NCI-H1417 (cell line): ENCODE measurements around the gene PACRG.

Experiments used
- DNase-seq, 3 experiments: peaks; one replicate each; lab custom pipeline; 2025; lab: John Stamatoyannopoulos, UW

The PACRG gene

DNA sequence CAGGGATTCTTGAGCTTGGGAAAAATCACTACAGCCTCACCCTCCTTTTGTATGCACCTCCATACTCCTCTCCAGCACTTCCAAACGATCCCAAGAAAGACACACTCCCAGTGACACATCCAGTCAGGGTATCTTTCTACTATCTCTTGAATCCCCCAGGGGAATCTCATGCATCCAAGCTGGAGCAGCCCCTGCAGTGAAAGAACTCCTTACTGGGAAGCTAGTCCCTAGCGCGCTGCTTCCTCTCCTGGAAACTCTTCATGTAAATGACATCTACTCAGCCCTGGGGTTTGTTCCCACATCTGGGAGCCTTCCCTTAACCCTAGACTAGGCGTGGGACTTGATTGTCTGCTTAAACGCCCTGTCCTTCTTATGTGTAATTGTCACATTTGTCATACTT, 357.7 kb downstream of the PACRG start:
- DNase-seq: no peak

DNA sequence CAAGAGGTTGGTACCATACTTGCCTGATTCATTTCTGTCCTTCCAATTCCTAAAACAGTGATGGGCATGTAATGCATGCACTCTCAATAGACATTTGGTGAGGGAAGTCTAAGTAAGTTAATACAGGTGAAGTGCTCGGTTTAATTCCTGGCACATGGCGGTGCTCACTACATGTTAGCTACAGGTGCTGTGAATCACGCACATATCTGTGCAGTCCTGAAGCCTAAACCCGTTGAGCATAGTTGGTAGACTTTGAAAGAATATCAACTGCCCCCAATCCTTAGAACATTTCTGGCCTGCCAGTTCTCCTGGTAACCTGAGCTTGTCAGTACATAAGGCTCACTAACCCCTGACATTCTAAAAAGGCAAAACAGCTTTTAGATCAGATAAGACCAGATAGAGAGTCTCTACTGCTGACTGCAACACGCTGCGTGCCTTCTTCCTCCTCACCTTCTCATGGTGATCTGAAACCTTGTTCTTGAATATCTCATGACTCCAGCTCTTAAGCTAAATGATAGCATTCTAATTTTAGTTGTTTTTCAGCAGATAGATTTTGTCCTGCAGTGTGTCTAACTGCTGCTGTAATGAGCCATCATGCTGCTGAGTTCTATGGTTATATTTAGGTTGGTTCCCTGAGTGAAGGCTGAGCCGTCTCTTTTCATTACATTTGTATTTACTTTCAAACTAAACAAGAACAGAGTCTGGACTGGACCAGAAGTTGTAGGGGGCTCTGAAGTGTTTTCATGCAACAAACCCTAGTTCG, 358.3 kb downstream of the PACRG start:
- no peak for DNase-seq

DNA sequence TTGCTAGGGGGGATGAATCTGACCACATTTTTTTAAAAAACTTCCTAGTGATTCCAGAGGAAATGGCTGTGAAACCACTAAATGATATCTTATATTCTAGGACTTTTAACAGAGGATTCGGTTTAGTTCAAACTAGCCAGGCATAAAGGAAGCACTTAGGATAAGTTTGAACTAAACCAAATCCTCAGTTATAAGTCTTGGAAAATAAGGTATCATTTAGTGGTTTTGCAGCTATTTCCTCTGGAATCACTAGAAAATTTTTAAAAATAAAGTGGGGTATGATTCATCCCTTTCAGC, 358.8 kb downstream of the PACRG start:
- no peak for DNase-seq

- DNase-seq: no peak
Measured at GRCh38 chr6:163087981-163088380, 360.2 kb downstream of the PACRG start.

GRCh38 chr6:163092876-163093275, 365.1 kb downstream of the PACRG start:
- no peak for DNase-seq

GRCh38 chr6:163094881-163095280, 367.1 kb downstream of the PACRG start:
- DNase-seq: no peak

DNA sequence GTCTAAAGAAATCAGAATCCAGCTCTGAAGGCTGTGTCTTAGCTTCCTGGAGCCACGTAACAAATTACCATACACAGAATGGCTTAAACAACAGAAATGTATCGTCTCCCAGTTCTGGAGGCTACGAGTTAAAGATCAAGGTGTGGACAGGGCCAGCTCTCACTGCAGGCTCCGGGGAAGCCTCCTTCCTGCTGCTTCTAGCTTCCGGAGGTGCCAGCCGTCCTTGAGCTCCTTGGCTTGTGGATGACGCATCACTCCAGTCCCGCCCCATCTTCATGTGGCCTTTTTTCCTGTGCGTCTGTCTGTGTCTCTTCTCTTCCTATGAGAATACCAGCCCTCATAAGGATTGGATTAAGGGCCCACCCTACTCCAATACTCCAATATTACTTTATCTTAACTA, 367.6 kb downstream of the PACRG start:
- DNase-seq: no peak

DNA sequence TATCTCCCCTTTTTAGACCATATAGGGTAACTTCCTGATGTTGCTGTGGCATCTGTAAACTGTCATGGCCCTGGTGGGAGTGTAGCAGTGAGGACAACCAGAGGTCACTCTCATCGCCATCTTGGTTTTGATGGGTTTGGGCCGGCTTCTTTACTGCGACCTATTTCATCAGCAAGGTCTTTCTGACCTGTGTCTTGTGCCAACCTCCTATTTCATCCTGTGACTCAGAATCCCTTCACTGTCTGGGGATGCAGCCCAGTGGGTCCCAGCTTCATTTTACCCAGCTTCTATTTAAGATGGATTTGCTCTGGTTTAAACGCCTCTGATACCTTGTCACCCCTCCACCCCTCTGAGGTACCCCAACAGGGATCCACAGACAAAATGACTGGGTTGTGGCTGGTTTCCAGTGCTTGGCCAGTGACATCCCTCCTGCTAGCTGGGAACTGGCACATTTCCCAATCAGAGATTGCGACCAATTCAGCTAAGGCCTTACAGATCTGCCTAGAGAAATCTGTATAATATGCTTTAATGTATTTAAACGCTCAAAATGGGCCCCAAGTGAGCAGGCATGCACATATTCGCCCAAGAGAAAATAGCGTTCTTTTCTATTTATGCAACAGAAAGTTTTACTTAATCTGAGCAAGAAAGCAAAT, 371.2 kb downstream of the PACRG start:
- DNase-seq: no peak

DNA sequence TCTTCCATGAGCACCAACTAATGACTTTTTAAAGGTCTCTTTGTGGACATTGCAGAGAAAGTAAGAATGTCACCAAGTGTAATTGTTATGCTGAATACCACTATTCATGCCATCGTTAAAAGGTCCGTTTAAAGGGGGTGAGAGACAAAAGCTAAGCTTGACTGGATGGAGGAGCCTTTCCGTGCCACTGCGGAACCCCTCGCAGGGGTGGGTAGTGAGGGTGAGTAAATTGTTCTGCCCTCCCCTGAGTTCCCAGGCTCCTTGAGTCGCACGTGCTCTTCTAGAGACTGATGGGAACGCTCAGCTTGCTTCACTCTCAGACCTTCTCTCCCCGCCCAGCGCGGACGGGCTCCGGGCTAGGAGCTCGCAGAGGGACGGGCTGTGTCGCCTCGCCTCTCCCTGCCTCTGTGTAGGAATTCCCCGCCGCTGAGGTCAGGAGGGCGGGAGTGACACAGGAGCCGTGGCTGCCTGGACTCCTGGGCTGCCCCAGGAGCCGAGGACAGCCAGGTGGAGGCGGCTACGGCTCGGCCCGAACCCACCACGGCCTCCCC, 371.9 kb downstream of the PACRG start:
- no peak for DNase-seq

DNA sequence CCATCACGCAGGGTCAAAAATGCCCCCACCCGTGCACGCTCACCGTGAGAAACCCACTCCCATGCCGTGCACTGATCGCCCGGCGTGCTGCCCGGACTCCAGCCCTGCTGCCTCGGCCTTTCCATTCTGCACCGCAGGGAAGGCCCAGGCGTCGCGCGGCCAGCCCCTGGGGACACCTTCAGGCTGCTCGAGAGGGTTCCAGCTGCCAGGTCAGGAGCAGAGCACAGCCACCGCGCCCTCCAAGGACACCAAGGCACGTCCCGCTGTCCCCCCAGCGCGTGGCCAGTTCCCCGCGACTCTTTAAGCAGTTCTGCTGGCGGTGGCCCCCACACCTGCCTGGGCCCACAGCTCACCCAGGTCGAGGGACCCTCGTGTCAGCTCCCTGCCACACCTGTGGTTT, 372.5 kb downstream of the PACRG start:
- no peak for DNase-seq

DNA sequence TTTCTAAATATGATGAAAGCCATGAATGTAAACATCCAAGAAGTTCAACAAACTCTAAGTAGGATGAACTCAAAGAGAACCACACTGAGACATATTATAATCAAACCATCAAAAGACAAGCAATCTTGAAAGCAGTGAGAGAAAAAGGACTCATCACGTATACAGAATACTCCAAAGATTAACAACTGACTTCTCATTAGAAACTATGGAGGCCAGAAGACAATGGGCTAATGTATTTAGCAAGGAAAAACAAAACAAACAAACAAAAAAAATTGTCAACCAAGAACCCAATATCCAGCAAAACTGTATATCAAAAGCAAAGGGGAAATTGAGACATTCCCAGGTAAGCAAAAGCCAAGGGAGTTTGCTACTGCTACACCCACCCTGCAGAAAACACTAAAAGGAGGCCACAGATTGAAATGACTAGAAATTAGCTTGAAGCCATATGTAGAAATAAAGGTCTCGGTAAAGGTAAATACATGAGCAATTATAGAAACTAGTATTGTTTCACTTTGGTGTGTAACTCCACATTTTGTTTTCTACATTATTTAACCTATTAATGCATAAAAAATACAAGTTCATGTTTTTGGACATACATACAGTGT, 385.7 kb downstream of the PACRG start:
- no peak for DNase-seq

DNA sequence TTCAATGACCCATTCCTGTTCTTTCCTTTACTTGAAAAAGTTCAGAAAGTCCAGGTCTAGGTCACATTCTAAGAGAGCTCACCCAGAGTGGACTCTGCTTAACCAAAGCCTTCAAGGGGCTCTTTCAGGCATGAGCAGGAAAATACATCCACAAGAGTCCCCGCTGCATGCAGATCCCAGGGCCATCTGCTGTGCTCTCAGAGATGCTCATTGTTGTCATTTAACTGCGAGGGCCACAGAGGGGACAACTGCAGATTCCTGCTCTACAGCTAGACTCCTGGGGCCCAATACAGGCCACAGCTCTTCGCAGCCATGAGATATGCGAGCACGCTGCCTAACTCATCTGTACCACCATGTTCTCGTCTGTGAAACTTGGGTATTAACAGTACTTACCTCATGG, 391.2 kb downstream of the PACRG start:
- no peak for DNase-seq

DNA sequence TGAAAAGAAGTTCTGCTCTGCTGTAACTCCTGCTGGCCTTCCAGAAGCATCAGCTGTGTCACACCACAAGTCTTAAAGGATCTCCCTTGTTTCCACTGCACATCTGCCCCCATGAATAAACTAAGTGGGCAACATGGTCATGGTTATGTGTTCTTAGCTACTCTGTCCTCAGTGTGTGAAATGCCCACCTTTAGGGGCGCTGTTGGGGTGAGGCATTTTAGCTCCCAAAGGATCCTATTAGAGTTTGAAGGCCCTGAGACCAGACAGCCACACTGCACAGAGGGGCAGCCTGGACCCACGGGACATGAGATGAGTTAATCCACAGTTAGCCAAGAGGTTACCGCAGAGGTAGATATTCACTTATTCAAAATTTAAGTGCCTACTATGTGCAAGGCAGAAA, 392.4 kb downstream of the PACRG start:
- DNase-seq: no peak

GRCh38 chr6:163121270-163121669, 393.5 kb downstream of the PACRG start:
- DNase-seq: no peak

DNA sequence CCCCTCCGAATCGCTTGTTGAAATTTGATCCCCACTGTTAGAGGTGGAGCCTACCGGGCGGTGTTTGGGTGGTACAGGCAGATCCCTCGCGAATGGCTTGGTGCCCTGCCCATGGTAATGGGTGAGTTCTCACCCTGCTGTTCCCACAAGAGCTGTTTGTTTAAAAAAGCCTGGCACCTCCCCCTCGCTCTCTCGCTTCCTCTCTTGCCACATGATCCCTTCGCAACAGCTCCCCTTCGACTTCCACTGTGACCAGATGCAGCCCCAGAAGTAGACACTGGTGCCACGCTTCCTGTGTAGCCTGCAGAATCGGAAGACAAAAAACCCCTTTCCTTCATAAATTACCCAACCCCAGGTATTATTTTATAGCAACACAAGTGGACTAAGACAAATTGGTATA, 394.6 kb downstream of the PACRG start:
- no peak for DNase-seq

DNA sequence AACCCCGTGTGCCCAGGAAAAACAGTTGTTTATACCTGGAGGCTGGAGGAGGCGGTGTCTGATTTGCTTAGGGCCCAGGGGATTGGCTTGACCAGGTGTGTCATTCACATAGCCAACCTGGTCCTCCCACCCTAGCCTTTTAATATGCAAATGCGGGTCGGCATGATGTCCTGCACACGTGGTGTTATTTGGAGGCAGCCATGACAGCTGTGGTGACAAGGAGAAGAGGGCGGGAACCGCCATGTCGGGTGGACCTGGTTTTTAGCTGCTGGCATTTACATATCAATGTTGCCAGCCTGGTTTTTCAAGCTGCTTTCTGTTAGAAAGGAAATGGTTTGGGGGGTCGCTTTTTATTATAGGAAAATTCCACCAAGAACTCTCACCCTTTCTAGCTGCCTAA, 395.3 kb downstream of the PACRG start:
- DNase-seq: no peak

DNA sequence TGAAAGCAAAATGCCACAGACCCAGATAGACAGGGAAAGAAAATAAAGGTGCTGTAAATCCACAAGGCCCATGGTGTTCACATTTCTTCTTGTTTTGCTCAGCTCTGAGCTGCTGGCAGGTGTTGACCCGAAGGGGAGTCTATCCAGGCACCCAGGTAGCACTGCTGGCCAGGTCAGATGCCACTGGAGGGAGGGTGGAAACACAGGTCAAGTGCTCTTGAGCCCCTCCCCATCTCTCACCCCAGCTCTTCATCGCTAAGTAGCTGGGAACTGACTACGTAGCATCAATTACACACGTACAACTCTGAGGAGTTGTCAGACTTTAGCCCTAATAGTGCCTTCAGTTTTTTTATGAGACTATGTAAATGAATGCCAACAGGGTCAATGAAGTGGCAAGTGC, 399.0 kb downstream of the PACRG start:
- DNase-seq: peak in 1 of 3 experiments; percentile 14

GRCh38 chr6:163127587-163127986, 399.8 kb downstream of the PACRG start:
- DNase-seq: no peak

GRCh38 chr6:163128324-163128723, 400.6 kb downstream of the PACRG start:
- DNase-seq: no peak

DNA sequence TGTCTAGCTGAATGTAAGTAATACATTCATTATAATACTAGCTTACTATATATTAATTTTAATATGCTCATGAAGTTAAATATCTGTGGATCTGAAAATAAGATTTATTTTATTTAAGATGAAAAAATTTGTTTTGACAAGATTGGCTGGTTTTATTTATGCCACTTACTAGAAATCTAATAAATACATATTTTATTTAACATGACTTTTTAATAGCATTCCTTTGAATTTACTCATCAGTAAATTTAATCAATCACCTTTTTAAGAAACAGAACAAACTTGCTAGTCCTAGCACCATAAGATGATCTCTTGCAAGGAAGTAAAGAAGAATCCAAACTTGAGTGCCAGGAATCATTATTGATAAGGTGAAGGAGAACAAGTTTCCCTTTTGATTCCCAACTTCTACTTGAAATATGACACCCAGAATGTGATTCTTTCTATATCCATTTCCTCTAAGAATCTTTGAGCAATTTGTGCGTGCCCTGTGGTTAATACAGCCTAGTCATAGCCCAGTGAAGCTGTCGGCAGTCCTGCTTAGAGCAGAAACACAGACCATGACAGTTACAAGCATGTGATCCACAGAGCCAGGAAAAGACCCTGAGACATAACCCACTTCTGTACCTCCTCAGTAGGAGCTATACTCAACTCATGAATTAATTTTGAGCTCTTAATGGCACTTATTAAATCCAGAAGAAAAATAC, 404.4 kb downstream of the PACRG start:
- DNase-seq: no peak

- no peak for DNase-seq
Measured at GRCh38 chr6:163133017-163133416, 405.2 kb downstream of the PACRG start.

- DNase-seq: no peak
Measured at GRCh38 chr6:163133691-163134090, 405.9 kb downstream of the PACRG start.
